Keratinocyte (primary cell): ENCODE data around the gene POFUT2. TPM values are rescaled to one million over a fixed set of nuclear protein-coding genes. Genes with fewer than 3 reads are reported as not detected.

Experiments used
- DNase-seq: peaks from one replicate; pipeline ENCODE4 v3.0.0-alpha.2; 2011; ENCODE audit warnings: low read depth, missing footprints, low spot score
- FAIRE-seq: peaks from 2 replicates; lab custom pipeline; 2011; peaks lifted over from hg19 to GRCh38; lab: Jason Lieb, UNC
- H2AFZ ChIP-seq: 2 replicates; pipeline ENCODE4 v1.6.0; 2012; ENCODE audit warnings: low read length, control low read depth, inconsistent platforms; ENCODE audit not compliant: control insufficient read depth
- H3K27ac ChIP-seq: 2 replicates; pipeline ENCODE4 v1.5.1; 2011; ENCODE audit warnings: low read length; ENCODE audit not compliant: control insufficient read depth, insufficient read depth
- H3K27me3 ChIP-seq: 3 replicates; pipeline ENCODE4 v1.6.0; 2011; ENCODE audit warnings: low read length; ENCODE audit not compliant: control insufficient read depth, insufficient read depth; ENCODE audit errors: extremely low read depth
- H3K36me3 ChIP-seq, 2 experiments: 2 replicates in 1 of 2; 3 replicates in 1 of 2; pipeline ENCODE4 v1.5.1; 2011; ENCODE audit warnings: low read length in 2 of 2, mild to moderate bottlenecking in 1 of 2; ENCODE audit not compliant: control insufficient read depth in 2 of 2, insufficient read depth in 2 of 2; ENCODE audit errors: extremely low read depth in 1 of 2
- H3K4me1 ChIP-seq: 3 replicates; pipeline ENCODE4 v1.5.1; 2011; ENCODE audit warnings: low read length; ENCODE audit not compliant: control insufficient read depth, insufficient read depth; ENCODE audit errors: extremely low read depth
- H3K4me2 ChIP-seq: 3 replicates; pipeline ENCODE4 v1.6.0; 2011; ENCODE audit warnings: low read depth, low read length; ENCODE audit not compliant: control insufficient read depth, insufficient read depth; ENCODE audit errors: extremely low read depth
- H3K4me3 ChIP-seq, 3 experiments: fragments of 200-600 bp in 1 of 3; sonication (generic) in 1 of 3; 2 replicates in 2 of 3; 3 replicates in 1 of 3; pipeline ENCODE4 v1.5.1; 2011 to 2016; ENCODE audit warnings: low read length in 3 of 3, mild to moderate bottlenecking in 3 of 3, control low read depth in 2 of 3, inconsistent platforms in 1 of 3, low read depth in 1 of 3, mixed read lengths in 1 of 3, mixed run types in 1 of 3, moderate library complexity in 1 of 3; ENCODE audit not compliant: control insufficient read depth in 2 of 3, insufficient read depth in 2 of 3; ENCODE audit errors: extremely low read depth in 1 of 3
- H3K79me2 ChIP-seq: 2 replicates; pipeline ENCODE4 v1.6.0; 2012; ENCODE audit warnings: low read length; ENCODE audit not compliant: control insufficient read depth, insufficient read depth
- H3K9ac ChIP-seq: 3 replicates; pipeline ENCODE4 v1.6.0; 2011; ENCODE audit warnings: low read length; ENCODE audit not compliant: control insufficient read depth, insufficient read depth; ENCODE audit errors: extremely low read depth
- H3K9me1 ChIP-seq: 3 replicates; pipeline ENCODE4 v1.6.0; 2011; ENCODE audit warnings: low read length; ENCODE audit not compliant: control insufficient read depth, insufficient read depth; ENCODE audit errors: extremely low read depth
- H3K9me3 ChIP-seq: 2 replicates; pipeline ENCODE4 v1.5.1; 2012; ENCODE audit warnings: low read depth, low read length; ENCODE audit not compliant: control insufficient read depth
- H4K20me1 ChIP-seq: 3 replicates; pipeline ENCODE4 v1.6.0; 2011; ENCODE audit warnings: low read length; ENCODE audit not compliant: control insufficient read depth, insufficient read depth; ENCODE audit errors: extremely low read depth
- EZH2 ChIP-seq: IDR thresholded peaks from one replicate; pipeline ENCODE4 v1.6.1; 2012; ENCODE audit warnings: inconsistent platforms, mild to moderate bottlenecking, low read length, moderate library complexity
- dilution Hi-C: fragments of 300-500 bp; cut with MboI; formaldehyde crosslinking; loops from one replicate; pipeline ENCODE4 v1.7.0; 2020; ENCODE audit warnings: low sequenced_read_pairs; ENCODE audit not compliant: extremely low pct_ligation_motif_present
- polyA plus RNA-seq, 5 experiments: library from polyadenylated mRNA; depleted of rRNA in 3 of 5; stranded (reverse) in 3 of 5; stranded (forward) in 1 of 5; unstranded in 1 of 5; fragments of >200 nt; gene quantifications; 1 replicate in 1 of 5; 2 replicates in 3 of 5; 3 replicates in 1 of 5; pipeline versions ENCODE4 v1.2.1 to v1.2.3, GENCODE V29; 2011 to 2012; ENCODE audit warnings: missing spikeins in 2 of 5, low read depth in 1 of 5, low replicate concordance in 1 of 5
- TF ChIP-seq, protein P1 (sequence below), 3 experiments: IDR thresholded peaks in 1 of 3; conservative IDR thresholded peaks in 1 of 3; optimal IDR thresholded peaks in 1 of 3; 2 replicates in 2 of 3; 3 replicates in 1 of 3; pipeline versions ENCODE3 to v1.5.1; 2011; ENCODE audit warnings: low read length in 3 of 3, mild to moderate bottlenecking in 3 of 3, moderate library complexity in 2 of 3, control low read depth in 1 of 3, inconsistent platforms in 1 of 3; ENCODE audit not compliant: insufficient read depth in 2 of 3; ENCODE audit errors: extremely low read depth in 1 of 3

Gene POFUT2
- polyA plus RNA-seq, 1 donor (not counting 4 experiments of a cell fraction or from before 2014, with no cell fraction given) = 8.8 TPM

DNA sequence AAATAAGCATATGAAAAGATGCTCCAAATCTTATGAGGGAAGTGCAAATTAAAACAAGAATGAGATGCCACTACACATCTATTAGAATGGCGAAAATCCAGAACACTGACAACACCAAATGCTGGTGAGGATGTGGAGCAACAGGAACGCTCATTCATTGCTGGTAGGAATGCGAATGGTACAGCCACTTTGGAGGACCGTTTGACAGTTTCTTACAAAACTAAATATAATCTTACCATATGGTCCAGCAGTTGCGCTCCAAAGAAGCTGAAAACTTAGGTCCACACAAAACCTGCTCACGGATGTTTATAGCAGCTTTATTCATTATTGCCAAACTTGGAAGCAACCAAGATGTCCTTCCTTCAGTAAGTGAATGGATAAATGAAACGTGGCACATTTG lies 50.3 kb downstream of the POFUT2 start:
- H3K27ac ChIP-seq = no peak overlapping the region
- H3K4me3 ChIP-seq = no peak overlapping the region
- no peaks in the 10 kb centered on the region for H3K4me1 ChIP-seq
- H3K9ac ChIP-seq = no peak overlapping the region
- no peak overlapping the region for H2AFZ ChIP-seq
- H3K79me2 ChIP-seq = no peaks in the 10 kb centered on the region
- H3K4me2 ChIP-seq = no peak overlapping the region
- TF ChIP-seq EZH2 = no peak
- H3K36me3 ChIP-seq = no peaks in the 10 kb centered on the region
- H3K27me3 ChIP-seq = peaks cover 33% of the 10 kb centered on the region
- H4K20me1 ChIP-seq = no peaks in the 10 kb centered on the region
- H3K9me1 ChIP-seq = no peaks in the 10 kb centered on the region
- no peaks in the 10 kb centered on the region for H3K9me3 ChIP-seq
- no peak for FAIRE-seq
- dilution Hi-C loops = no loop called here
- DNase-seq = no peak

DNA sequence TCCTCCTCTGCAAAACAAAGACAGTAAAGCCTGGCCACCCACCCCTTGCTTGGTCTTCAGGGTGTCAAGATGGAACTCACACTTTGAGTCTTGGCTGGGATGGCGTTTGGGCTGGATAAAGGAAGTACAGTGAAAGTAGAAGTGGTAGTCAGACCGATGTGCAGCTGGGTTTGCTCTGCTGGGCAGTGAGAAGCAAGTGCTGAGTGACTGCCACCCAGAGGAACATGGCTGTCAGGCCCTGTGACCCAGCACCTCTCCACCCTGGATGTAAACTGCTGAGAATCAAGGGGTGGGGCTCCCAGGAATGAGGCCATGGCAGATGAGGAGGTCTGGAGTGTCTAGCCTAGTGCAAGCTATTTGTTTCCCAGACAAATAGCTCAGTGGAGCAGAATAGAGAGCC lies 51.2 kb downstream of the POFUT2 start:
- no peaks in the 10 kb centered on the region for H3K36me3 ChIP-seq
- no peaks in the 10 kb centered on the region for H3K4me1 ChIP-seq
- H3K9me1 ChIP-seq = no peaks in the 10 kb centered on the region
- FAIRE-seq (no peak), DNase-seq (no peak)
- no peak overlapping the region for H3K4me2 ChIP-seq
- H3K9ac ChIP-seq = no peak overlapping the region
- no peak overlapping the region for H3K27ac ChIP-seq
- no peak overlapping the region for H3K4me3 ChIP-seq
- no peak for TF ChIP-seq EZH2
- TF ChIP-seq, protein P1, sequence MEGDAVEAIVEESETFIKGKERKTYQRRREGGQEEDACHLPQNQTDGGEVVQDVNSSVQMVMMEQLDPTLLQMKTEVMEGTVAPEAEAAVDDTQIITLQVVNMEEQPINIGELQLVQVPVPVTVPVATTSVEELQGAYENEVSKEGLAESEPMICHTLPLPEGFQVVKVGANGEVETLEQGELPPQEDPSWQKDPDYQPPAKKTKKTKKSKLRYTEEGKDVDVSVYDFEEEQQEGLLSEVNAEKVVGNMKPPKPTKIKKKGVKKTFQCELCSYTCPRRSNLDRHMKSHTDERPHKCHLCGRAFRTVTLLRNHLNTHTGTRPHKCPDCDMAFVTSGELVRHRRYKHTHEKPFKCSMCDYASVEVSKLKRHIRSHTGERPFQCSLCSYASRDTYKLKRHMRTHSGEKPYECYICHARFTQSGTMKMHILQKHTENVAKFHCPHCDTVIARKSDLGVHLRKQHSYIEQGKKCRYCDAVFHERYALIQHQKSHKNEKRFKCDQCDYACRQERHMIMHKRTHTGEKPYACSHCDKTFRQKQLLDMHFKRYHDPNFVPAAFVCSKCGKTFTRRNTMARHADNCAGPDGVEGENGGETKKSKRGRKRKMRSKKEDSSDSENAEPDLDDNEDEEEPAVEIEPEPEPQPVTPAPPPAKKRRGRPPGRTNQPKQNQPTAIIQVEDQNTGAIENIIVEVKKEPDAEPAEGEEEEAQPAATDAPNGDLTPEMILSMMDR (optimal IDR thresholded peaks at IDR 0.05 in 1 of 3, IDR thresholded peaks at IDR 0.05 in 1 of 3, conservative IDR thresholded peaks at IDR 0.05 in 1 of 3; ENCODE audit: extremely low read depth in 1 of 3, insufficient read depth in 2 of 3, low read length in 3 of 3) = peak in 1 of 3 experiments; percentile 46
- no peak overlapping the region for H2AFZ ChIP-seq
- H3K79me2 ChIP-seq = no peaks in the 10 kb centered on the region
- H3K9me3 ChIP-seq = no peaks in the 10 kb centered on the region
- H3K27me3 ChIP-seq = peaks cover 37% of the 10 kb centered on the region
- no peaks in the 10 kb centered on the region for H4K20me1 ChIP-seq
- dilution Hi-C loops = no loop called here

DNA sequence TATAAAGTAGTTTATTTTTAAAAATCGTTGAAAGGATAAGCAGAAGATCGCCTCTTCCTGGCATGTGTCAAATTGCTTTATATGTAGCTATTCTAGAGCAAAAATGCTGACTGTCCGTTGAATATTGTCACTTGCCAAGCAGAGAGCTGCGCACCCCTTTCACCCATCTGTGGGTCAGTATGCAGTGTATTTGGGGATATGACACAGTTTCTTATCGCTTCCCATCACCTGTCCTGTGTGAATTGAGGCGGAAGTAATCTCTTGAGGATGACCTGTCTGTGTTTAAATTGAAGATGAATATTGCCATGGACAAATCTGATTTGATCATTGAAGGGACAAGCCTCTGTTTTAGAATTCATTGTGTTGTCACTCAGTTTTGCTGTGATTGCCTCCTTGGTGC lies 52.2 kb downstream of the POFUT2 start:
- H2AFZ ChIP-seq = no peak overlapping the region
- DNase-seq = no peak
- H3K4me2 ChIP-seq = no peak overlapping the region
- no peak for FAIRE-seq
- TF ChIP-seq EZH2 = no peak
- TF ChIP-seq, protein P1 (optimal IDR thresholded peaks at IDR 0.05 in 1 of 3, IDR thresholded peaks at IDR 0.05 in 1 of 3, conservative IDR thresholded peaks at IDR 0.05 in 1 of 3; ENCODE audit: extremely low read depth in 1 of 3, insufficient read depth in 2 of 3, low read length in 3 of 3) = no peak
- H3K79me2 ChIP-seq = no peaks in the 10 kb centered on the region
- H3K27me3 ChIP-seq = peaks cover 34% of the 10 kb centered on the region
- H3K4me3 ChIP-seq = no peak overlapping the region
- H4K20me1 ChIP-seq = no peaks in the 10 kb centered on the region
- H3K4me1 ChIP-seq = no peaks in the 10 kb centered on the region
- no peak overlapping the region for H3K9ac ChIP-seq
- H3K27ac ChIP-seq = no peak overlapping the region
- no peaks in the 10 kb centered on the region for H3K9me1 ChIP-seq
- H3K36me3 ChIP-seq = no peaks in the 10 kb centered on the region
- dilution Hi-C loops = no loop called here
- H3K9me3 ChIP-seq = no peaks in the 10 kb centered on the region
